ENCODE measurements around the gene RNF31. TPM values are rescaled to one million over a fixed set of nuclear protein-coding genes. Genes with fewer than 3 reads are reported as not detected.
A peak's percentile ranks its signal among the peaks of the same experiment; 100 is the strongest.

Gene RNF31
- total and polyA plus RNA-seq, 2 of the 13 experiments (the other 11 are each of a cell fraction or from before 2014, with no cell fraction given) = 48.2 to 86.8 TPM

DNA sequence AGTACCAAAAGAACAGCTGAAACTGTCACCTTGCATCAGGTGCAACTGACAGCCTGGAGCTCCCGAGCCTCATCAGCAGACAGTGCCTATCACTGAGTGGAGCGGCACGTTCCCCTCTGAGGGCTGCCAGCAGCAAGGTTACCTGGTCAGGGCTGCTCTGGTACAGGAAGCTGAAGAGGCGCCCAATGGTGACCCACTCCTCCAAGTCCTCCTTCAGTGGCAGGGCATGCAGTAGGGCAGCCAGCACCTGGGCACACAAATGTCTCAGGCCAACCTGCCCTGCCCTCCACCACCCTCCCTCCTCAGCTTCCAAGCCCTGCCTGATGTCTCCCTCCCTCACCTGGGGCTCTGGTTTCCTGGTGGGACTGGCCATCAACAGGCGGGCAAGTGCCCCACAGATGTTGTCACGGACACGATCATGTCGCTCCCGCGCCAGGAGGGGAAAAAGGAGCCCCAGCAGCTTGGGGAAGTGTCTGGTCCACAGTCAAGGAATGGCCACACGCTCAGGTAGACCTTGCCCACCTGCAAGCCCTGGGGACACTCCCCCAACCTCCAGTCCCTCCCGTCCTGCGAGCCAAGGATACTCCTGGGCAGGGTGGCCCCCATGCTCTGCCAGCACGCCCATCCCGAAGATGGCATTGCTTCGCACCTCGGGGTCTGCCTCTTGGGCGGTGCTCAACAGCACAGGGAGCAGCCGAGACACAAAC, 34.2 kb downstream of the RNF31 start (continued):
- TF ChIP-seq, protein P1, sequence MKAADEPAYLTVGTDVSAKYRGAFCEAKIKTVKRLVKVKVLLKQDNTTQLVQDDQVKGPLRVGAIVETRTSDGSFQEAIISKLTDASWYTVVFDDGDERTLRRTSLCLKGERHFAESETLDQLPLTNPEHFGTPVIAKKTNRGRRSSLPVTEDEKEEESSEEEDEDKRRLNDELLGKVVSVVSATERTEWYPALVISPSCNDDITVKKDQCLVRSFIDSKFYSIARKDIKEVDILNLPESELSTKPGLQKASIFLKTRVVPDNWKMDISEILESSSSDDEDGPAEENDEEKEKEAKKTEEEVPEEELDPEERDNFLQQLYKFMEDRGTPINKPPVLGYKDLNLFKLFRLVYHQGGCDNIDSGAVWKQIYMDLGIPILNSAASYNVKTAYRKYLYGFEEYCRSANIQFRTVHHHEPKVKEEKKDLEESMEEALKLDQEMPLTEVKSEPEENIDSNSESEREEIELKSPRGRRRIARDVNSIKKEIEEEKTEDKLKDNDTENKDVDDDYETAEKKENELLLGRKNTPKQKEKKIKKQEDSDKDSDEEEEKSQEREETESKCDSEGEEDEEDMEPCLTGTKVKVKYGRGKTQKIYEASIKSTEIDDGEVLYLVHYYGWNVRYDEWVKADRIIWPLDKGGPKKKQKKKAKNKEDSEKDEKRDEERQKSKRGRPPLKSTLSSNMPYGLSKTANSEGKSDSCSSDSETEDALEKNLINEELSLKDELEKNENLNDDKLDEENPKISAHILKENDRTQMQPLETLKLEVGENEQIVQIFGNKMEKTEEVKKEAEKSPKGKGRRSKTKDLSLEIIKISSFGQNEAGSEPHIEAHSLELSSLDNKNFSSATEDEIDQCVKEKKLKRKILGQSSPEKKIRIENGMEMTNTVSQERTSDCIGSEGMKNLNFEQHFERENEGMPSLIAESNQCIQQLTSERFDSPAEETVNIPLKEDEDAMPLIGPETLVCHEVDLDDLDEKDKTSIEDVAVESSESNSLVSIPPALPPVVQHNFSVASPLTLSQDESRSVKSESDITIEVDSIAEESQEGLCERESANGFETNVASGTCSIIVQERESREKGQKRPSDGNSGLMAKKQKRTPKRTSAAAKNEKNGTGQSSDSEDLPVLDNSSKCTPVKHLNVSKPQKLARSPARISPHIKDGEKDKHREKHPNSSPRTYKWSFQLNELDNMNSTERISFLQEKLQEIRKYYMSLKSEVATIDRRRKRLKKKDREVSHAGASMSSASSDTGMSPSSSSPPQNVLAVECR (CRISPR knock-in tag; IDR thresholded peaks at IDR 0.05; ENCODE audit: borderline replicate concordance) = no peak
- TF ChIP-seq, protein P2, sequence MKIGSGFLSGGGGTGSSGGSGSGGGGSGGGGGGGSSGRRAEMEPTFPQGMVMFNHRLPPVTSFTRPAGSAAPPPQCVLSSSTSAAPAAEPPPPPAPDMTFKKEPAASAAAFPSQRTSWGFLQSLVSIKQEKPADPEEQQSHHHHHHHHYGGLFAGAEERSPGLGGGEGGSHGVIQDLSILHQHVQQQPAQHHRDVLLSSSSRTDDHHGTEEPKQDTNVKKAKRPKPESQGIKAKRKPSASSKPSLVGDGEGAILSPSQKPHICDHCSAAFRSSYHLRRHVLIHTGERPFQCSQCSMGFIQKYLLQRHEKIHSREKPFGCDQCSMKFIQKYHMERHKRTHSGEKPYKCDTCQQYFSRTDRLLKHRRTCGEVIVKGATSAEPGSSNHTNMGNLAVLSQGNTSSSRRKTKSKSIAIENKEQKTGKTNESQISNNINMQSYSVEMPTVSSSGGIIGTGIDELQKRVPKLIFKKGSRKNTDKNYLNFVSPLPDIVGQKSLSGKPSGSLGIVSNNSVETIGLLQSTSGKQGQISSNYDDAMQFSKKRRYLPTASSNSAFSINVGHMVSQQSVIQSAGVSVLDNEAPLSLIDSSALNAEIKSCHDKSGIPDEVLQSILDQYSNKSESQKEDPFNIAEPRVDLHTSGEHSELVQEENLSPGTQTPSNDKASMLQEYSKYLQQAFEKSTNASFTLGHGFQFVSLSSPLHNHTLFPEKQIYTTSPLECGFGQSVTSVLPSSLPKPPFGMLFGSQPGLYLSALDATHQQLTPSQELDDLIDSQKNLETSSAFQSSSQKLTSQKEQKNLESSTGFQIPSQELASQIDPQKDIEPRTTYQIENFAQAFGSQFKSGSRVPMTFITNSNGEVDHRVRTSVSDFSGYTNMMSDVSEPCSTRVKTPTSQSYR (CRISPR knock-in tag; IDR thresholded peaks at IDR 0.05; ENCODE audit: borderline replicate concordance) = no peak
- TF ChIP-seq, protein P3, sequence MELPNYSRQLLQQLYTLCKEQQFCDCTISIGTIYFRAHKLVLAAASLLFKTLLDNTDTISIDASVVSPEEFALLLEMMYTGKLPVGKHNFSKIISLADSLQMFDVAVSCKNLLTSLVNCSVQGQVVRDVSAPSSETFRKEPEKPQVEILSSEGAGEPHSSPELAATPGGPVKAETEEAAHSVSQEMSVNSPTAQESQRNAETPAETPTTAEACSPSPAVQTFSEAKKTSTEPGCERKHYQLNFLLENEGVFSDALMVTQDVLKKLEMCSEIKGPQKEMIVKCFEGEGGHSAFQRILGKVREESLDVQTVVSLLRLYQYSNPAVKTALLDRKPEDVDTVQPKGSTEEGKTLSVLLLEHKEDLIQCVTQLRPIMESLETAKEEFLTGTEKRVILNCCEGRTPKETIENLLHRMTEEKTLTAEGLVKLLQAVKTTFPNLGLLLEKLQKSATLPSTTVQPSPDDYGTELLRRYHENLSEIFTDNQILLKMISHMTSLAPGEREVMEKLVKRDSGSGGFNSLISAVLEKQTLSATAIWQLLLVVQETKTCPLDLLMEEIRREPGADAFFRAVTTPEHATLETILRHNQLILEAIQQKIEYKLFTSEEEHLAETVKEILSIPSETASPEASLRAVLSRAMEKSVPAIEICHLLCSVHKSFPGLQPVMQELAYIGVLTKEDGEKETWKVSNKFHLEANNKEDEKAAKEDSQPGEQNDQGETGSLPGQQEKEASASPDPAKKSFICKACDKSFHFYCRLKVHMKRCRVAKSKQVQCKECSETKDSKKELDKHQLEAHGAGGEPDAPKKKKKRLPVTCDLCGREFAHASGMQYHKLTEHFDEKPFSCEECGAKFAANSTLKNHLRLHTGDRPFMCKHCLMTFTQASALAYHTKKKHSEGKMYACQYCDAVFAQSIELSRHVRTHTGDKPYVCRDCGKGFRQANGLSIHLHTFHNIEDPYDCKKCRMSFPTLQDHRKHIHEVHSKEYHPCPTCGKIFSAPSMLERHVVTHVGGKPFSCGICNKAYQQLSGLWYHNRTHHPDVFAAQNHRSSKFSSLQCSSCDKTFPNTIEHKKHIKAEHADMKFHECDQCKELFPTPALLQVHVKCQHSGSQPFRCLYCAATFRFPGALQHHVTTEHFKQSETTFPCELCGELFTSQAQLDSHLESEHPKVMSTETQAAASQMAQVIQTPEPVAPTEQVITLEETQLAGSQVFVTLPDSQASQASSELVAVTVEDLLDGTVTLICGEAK (IDR thresholded peaks at IDR 0.05) = no peak
- TF ChIP-seq, protein P3 (CRISPR knock-in tag; IDR thresholded peaks at IDR 0.05) = 0 out of 2 replicates have a peak, but pooled peaks have one; percentile 24
- TF ChIP-seq, protein P4, sequence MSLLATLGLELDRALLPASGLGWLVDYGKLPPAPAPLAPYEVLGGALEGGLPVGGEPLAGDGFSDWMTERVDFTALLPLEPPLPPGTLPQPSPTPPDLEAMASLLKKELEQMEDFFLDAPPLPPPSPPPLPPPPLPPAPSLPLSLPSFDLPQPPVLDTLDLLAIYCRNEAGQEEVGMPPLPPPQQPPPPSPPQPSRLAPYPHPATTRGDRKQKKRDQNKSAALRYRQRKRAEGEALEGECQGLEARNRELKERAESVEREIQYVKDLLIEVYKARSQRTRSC (CRISPR knock-in tag; IDR thresholded peaks at IDR 0.05; ENCODE audit: low read depth) = no peak
- peak; percentile 20 for TF ChIP-seq POLR2AphosphoS2 (IDR thresholded peaks at IDR 0.05; ENCODE audit: low read depth, low read length)
- no peak for TF ChIP-seq YY1 (IDR thresholded peaks at IDR 0.05; ENCODE audit: insufficient read depth, insufficient replicate concordance, low read depth, low read length)
- TF ChIP-seq NCOR1 (IDR thresholded peaks at IDR 0.05; ENCODE audit: borderline replicate concordance, low read length) = no peak
- TF ChIP-seq SALL2 (CRISPR knock-in tag; IDR thresholded peaks at IDR 0.05) = no peak
- TF ChIP-seq SMAD9 (CRISPR knock-in tag; IDR thresholded peaks at IDR 0.05) = no peak

All from HepG2 (cell line).